HG02840 (cell line): ENCODE data around the gene SF1.

Experiments used
- ATAC-seq: cut with Tn5 transposase; IDR thresholded peaks from one replicate; pipeline ENCODE4 v1.9.1; 2021; ENCODE audit warnings: mild to moderate bottlenecking, moderate library complexity, moderate number of reproducible peaks; ENCODE audit not compliant: unreplicated experiment, low FRiP score

The SF1 gene

GRCh38 chr11:64714666-64715065 lies 63.7 kb downstream of the SF1 start:
- no peak for ATAC-seq
